ENCODE measurements around the gene MANF. TPM values are rescaled to one million over a fixed set of nuclear protein-coding genes. Genes with fewer than 3 reads are reported as not detected.

The MANF gene
- total and polyA plus RNA-seq, 2 of the 13 experiments (the other 11 are each of a cell fraction or from before 2014, with no cell fraction given): 55.4 to 269 TPM

DNA sequence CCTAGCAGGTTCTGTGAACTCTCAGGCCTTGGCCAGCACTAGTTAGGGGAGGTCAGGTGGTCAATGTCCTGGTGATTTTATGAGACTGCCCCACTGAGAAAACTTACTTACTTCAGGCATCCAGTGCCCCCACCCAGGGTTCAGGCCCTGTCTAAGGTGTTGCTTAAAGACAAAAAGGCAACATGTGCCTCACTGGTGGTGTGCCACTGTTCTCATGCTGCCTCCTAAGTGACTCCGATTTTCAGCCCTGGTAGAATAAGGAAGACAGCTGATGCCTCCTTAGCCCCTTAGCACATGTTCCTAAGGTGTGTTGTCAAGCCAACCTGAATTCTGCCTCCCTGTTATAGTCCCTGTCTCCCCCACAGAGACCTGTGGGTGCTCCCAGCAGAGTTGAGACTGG is 11.3 kb downstream of the MANF start:
- no peak overlapping the region for H3K4me3 ChIP-seq (replicated peaks in 1 of 3; ENCODE audit: insufficient read depth in 1 of 3, low read depth in 2 of 3, low read length in 3 of 3)
- ATAC-seq: no peak
- H3K27me3 ChIP-seq (ENCODE audit: control insufficient read depth in 1 of 2, insufficient read depth in 2 of 2, low read length in 2 of 2): no peaks in the 10 kb centered on the region
- no peak for FAIRE-seq
- H3K79me2 ChIP-seq (ENCODE audit: insufficient read depth, low read length): peaks cover 41% of the 10 kb centered on the region
- intact Hi-C loops (cut with micrococcal nuclease; ENCODE audit: unreplicated experiment) (no loop called here), in situ Hi-C loops (cut with HindIII; ENCODE audit: extremely low pct_ligation_motif_present, low pct_unique_long_range_greater_than_20kb) (no loop called here)
- peaks cover 23 to 70% of the 10 kb centered on the region in 2 experiments for H3K36me3 ChIP-seq (replicated peaks in 1 of 2; ENCODE audit: control insufficient read depth in 1 of 2, insufficient read depth in 2 of 2, low read length in 2 of 2)
- H3K9ac ChIP-seq (ENCODE audit: insufficient read depth, low read depth, low read length): no peak overlapping the region
- peaks cover 20% of the 10 kb centered on the region for H4K20me1 ChIP-seq (ENCODE audit: insufficient read depth, low read length)
- no peak overlapping the region for H3K4me2 ChIP-seq (ENCODE audit: low read depth, low read length)
- peaks cover 31% of the 10 kb centered on the region for H3K4me1 ChIP-seq (ENCODE audit: insufficient read depth, low read length)
- no peak overlapping the region for H3K27ac ChIP-seq (ENCODE audit: extremely low read length, insufficient read depth, low read length)
- no peaks in the 10 kb centered on the region for H3K9me3 ChIP-seq (ENCODE audit: low read length)
- CTCF ChIA-PET (ENCODE audit: low intra/inter-chr PET ratio, low total read pairs): no interaction called here
- WGBS (ENCODE audit: low lambda C conversion rate): 100% methylated on average over 1 of the region's 1 CpG
- H2AFZ ChIP-seq (ENCODE audit: low read length): no peak overlapping the region
- no TSS peak for BruUV-seq (replicated peaks)
- TF ChIP-seq ZC3H13 (CRISPR knock-in tag; IDR thresholded peaks at IDR 0.05) (no peak), PAX8 (CRISPR knock-in tag; IDR thresholded peaks at IDR 0.05; ENCODE audit: borderline replicate concordance) (no peak), POLR2AphosphoS5 (IDR thresholded peaks at IDR 0.05; ENCODE audit: low read depth, low read length) (peak; percentile 12; the same call in 1 of the 2 replicates), ZNF292 (CRISPR knock-in tag; IDR thresholded peaks at IDR 0.05; ENCODE audit: borderline replicate concordance, low read depth) (no peak), ZNF441 (CRISPR knock-in tag; IDR thresholded peaks at IDR 0.05; ENCODE audit: borderline replicate concordance) (no peak), RBM22 (optimal IDR thresholded peaks at IDR 0.05; ENCODE audit: low read length) (peak; percentile 1), POLR2G (IDR thresholded peaks at IDR 0.05; ENCODE audit: low read depth, low read length) (peak; percentile 67), SRSF1 (optimal IDR thresholded peaks at IDR 0.05; ENCODE audit: low read depth, low read length) (no peak), POLR2A (IDR thresholded peaks at IDR 0.05; ENCODE audit: insufficient read depth in 1 of 2, low read depth in 2 of 2, low read length in 2 of 2) (peak in 1 of 2 experiments; percentile 9; a peak in 1 of 4 replicates)
- TF ChIP-seq, protein P1, sequence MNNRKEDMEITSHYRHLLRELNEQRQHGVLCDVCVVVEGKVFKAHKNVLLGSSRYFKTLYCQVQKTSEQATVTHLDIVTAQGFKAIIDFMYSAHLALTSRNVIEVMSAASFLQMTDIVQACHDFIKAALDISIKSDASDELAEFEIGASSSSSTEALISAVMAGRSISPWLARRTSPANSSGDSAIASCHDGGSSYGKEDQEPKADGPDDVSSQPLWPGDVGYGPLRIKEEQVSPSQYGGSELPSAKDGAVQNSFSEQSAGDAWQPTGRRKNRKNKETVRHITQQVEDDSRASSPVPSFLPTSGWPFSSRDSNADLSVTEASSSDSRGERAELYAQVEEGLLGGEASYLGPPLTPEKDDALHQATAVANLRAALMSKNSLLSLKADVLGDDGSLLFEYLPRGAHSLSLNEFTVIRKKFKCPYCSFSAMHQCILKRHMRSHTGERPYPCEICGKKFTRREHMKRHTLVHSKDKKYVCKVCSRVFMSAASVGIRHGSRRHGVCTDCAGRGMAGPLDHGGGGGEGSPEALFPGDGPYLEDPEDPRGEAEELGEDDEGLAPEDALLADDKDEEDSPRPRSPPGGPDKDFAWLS (CRISPR knock-in tag; IDR thresholded peaks at IDR 0.05; ENCODE audit: borderline replicate concordance): no peak
- POLR2A ChIA-PET: no interaction called here
- DNase-seq (ENCODE audit: low spot score): no peak

All from HepG2 (cell line).